PC-3 (cell line): Measurements from ENCODE around the gene CTXN1. TPM values are rescaled to one million over a fixed set of nuclear protein-coding genes. Genes with fewer than 3 reads are reported as not detected.

Experiments used
- ATAC-seq: fragments of 200-7000 bp; cut with Tn5 transposase; 2 replicates; pipeline ENCODE4 v1.9.1; 2020; ENCODE audit warnings: mild to moderate bottlenecking, moderate library complexity
- BruUV-seq: library from RNA; stranded (reverse); fragments of 400-500 nt; replicated peaks from 2 replicates; lab custom pipeline; 2021; lab: Mats Ljungman, UMichigan
- CTCF ChIA-PET: fragments of 300-600 bp; sonication (Branson Sonifier 250); formaldehyde crosslinking; loops from one replicate; lab custom pipeline; 2022; ENCODE audit warnings: antibody characterized with exemption; lab: Charles Lee
- POLR2A ChIA-PET: fragments of 300-600 bp; sonication (Branson Sonifier 250); formaldehyde crosslinking; loops from one replicate; lab custom pipeline; 2022; ENCODE audit warnings: antibody characterized with exemption; ENCODE audit not compliant: unreplicated experiment; lab: Charles Lee
- DNase-seq: peaks from one replicate; pipeline ENCODE4 v3.0.0-alpha.2; 2015
- H2AFZ ChIP-seq: fragments of 300-600 bp; sonication (generic); 2 replicates; pipeline ENCODE4 v1.6.0; 2016; ENCODE audit warnings: antibody characterized with exemption, low read length
- H3F3A ChIP-seq: fragments of 300-600 bp; sonication (generic); one replicate; pipeline ENCODE4 v1.6.0; 2017; ENCODE audit warnings: antibody characterized with exemption, low read length, control low read depth, mild to moderate bottlenecking; ENCODE audit not compliant: unreplicated experiment
- H3K27ac ChIP-seq: fragments of 300-600 bp; sonication (generic); 2 replicates; pipeline ENCODE4 v1.5.1; 2016; ENCODE audit warnings: mild to moderate bottlenecking, low read length
- H3K27me3 ChIP-seq: fragments of 300-600 bp; sonication (generic); 2 replicates; pipeline ENCODE4 v1.6.1; 2016; ENCODE audit warnings: low read length, mixed read lengths
- H3K36me3 ChIP-seq: fragments of 300-600 bp; sonication (generic); 2 replicates; pipeline ENCODE4 v1.6.1; 2016; ENCODE audit warnings: low read depth, mixed run types, low read length, mixed read lengths
- H3K4me1 ChIP-seq: fragments of 300-600 bp; sonication (generic); 2 replicates; pipeline ENCODE4 v1.5.1; 2016; ENCODE audit warnings: low read length; ENCODE audit not compliant: insufficient read depth
- H3K4me2 ChIP-seq: fragments of 300-600 bp; sonication (generic); 2 replicates; pipeline ENCODE4 v1.6.0; 2016; ENCODE audit warnings: low read length
- H3K4me3 ChIP-seq: fragments of 300-600 bp; sonication (generic); 2 replicates; pipeline ENCODE4 v1.5.1; 2016; ENCODE audit warnings: mild to moderate bottlenecking, low read length, mixed read lengths
- H3K79me2 ChIP-seq: fragments of 300-600 bp; sonication (generic); 2 replicates; pipeline ENCODE4 v1.6.1; 2017; ENCODE audit warnings: low read length, mixed read lengths
- H3K9ac ChIP-seq: fragments of 300-600 bp; sonication (generic); 2 replicates; pipeline ENCODE4 v1.6.0; 2016; ENCODE audit warnings: mild to moderate bottlenecking, low read length
- H3K9me2 ChIP-seq: fragments of 300-600 bp; sonication (generic); replicated peaks from 2 replicates; pipeline ENCODE4 v1.6.1; 2016; ENCODE audit warnings: mixed run types, low read length, mixed read lengths
- H3K9me3 ChIP-seq: fragments of 300-600 bp; sonication (generic); 2 replicates; pipeline ENCODE4 v1.6.1; 2016; ENCODE audit warnings: low read length, mixed read lengths
- H4K20me1 ChIP-seq: fragments of 300-600 bp; sonication (generic); 2 replicates; pipeline ENCODE4 v1.6.1; 2016; ENCODE audit warnings: low read length, mixed read lengths
- EZH2 ChIP-seq: fragments of 300-600 bp; sonication (generic); IDR thresholded peaks from one replicate; pipeline ENCODE4 v1.6.1; 2017; ENCODE audit warnings: antibody characterized with exemption, mild to moderate bottlenecking, low read length; ENCODE audit not compliant: unreplicated experiment
- EZH2phosphoT487 ChIP-seq: fragments of 300-600 bp; sonication (generic); IDR thresholded peaks from 2 replicates; pipeline ENCODE4 v1.6.1; 2018; ENCODE audit warnings: mild to moderate bottlenecking, antibody characterized with exemption, low read length, borderline replicate concordance
- intact Hi-C: fragments of 100-400 bp; cut with micrococcal nuclease; formaldehyde crosslinking; loops from 2 replicates; pipeline ENCODE4 v1.9.0; 2023
- total RNA-seq: library from RNA; depleted of rRNA; stranded (reverse); fragments of >200 nt; gene quantifications from 2 replicates; pipeline ENCODE4 v1.2.3, GENCODE V29; 2014
- TF ChIP-seq, protein P1 (sequence below): fragments of 300-600 bp; sonication (generic); conservative IDR thresholded peaks from 2 replicates; pipeline ENCODE4 v1.5.1; 2017; ENCODE audit warnings: antibody characterized with exemption, low read depth, mild to moderate bottlenecking, low read length

CTXN1 gene
- total RNA-seq, 1 experiment from 2014 or later: 11.4 TPM

DNA sequence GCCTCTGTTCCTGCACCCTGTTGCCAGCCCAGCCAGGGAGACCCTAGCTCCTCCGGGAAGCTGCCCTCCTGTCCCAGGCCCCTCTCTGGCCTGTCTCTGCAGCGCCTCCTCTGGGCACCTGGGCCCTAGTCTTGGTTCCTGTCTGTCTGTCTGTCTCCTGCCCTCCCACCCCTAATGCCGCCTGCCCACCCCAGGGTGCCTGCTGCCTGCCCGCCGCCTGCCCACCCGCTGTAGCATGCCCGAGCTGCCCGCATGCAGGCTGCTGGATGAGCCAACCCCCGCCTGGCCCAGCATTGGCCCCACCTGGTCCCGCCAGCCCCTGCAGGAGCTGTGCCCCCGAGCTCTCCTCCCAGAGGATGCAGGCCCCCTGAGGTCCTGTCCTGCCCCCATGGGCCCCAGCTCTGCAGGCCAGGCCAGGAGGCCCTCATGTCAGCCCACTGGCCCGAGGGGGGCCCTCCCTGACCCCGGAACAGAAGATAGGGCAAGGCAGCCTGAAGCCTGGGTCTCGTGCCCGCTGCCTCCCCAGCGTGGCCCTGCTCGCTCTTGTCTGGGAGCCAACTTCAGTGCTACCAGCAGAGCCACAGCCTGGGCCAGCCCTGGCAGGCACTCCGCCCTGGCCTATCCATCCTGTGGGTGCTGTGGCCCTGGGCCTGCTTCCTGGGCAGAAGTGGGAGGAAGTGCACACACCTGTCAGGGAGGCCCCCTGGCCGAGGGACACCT is 17.0 kb downstream of the CTXN1 start:
- DNase-seq: no peak
- ChIA-PET POLR2A (no interaction called here), CTCF (no interaction called here)
- no peak overlapping the region for H2AFZ ChIP-seq
- intact Hi-C loops: no loop called here
- no TSS peak for BruUV-seq
- H3K79me2 ChIP-seq: peaks cover 46% of the 10 kb centered on the region
- TF ChIP-seq, protein P1, sequence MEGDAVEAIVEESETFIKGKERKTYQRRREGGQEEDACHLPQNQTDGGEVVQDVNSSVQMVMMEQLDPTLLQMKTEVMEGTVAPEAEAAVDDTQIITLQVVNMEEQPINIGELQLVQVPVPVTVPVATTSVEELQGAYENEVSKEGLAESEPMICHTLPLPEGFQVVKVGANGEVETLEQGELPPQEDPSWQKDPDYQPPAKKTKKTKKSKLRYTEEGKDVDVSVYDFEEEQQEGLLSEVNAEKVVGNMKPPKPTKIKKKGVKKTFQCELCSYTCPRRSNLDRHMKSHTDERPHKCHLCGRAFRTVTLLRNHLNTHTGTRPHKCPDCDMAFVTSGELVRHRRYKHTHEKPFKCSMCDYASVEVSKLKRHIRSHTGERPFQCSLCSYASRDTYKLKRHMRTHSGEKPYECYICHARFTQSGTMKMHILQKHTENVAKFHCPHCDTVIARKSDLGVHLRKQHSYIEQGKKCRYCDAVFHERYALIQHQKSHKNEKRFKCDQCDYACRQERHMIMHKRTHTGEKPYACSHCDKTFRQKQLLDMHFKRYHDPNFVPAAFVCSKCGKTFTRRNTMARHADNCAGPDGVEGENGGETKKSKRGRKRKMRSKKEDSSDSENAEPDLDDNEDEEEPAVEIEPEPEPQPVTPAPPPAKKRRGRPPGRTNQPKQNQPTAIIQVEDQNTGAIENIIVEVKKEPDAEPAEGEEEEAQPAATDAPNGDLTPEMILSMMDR: peak; percentile 21; the same call in 1 of the 2 replicates
- TF ChIP-seq EZH2phosphoT487 (no peak), EZH2 (no peak)
- H3K4me2 ChIP-seq: no peak overlapping the region
- ATAC-seq: no peak
- H3K9me2 ChIP-seq: no peaks in the 10 kb centered on the region
- H3K9me3 ChIP-seq: no peaks in the 10 kb centered on the region
- no peak overlapping the region for H3K4me3 ChIP-seq
- H3F3A ChIP-seq: no peaks in the 10 kb centered on the region
- H3K4me1 ChIP-seq: peaks cover 10% of the 10 kb centered on the region
- no peak overlapping the region for H3K9ac ChIP-seq
- H3K36me3 ChIP-seq: peaks cover 20% of the 10 kb centered on the region
- no peaks in the 10 kb centered on the region for H3K27me3 ChIP-seq
- 0 out of 2 replicates have a peak, but pooled peaks cover 3% of the 10 kb centered on the region for H4K20me1 ChIP-seq
- H3K27ac ChIP-seq: no peak overlapping the region

DNA sequence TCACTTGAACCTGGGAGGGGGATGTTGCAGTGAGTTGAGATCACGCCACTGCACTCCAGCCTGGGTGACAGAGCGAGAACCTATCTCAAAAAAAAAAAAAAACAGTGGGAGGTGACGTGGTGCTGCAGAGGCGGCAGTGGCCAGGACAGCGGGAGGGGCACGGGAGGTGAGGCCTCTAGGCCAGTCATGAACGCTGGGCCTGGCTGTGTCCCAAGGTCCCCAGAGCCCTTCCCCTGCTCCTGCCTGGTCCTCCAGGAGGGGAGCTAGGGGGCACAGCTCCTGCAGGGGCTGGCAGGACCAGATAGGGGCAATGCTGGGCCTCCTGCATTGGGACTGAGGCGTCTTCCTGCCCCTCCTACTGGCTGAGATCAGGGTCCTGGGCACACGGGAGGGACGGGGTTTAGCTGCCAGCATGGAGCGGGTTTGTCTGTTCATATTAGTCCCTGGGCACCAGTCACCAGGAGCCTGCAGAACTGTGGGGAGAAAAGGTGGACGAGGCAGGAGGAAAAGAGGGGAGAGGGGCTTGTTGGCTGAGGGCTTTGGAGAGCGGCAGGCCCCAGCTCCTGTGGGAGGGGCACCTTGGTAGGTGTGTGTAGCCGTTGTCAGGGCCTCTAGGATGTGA is 17.7 kb downstream of the CTXN1 start:
- CTCF ChIA-PET: interaction anchor here (0.7 kb wide), 1 partner anchor 33 kb away, joined by 10 read pairs; no protein-coding TSS in a partner anchor

More for the DNA sequence above, 17.7 kb downstream of the CTXN1 start:
- TF ChIP-seq, protein P1: no peak
- TF ChIP-seq EZH2: no peak
- no peak for TF ChIP-seq EZH2phosphoT487
- Histone ChIP-seq H3K9ac (no peak overlapping the region), H3K36me3 (peaks cover 20% of the 10 kb centered on the region), H3F3A (no peaks in the 10 kb centered on the region), H4K20me1 (0 out of 2 replicates have a peak, but pooled peaks cover 3% of the 10 kb centered on the region), H2AFZ (no peak overlapping the region), H3K4me2 (no peak overlapping the region), H3K79me2 (peaks cover 46% of the 10 kb centered on the region), H3K4me3 (no peak overlapping the region), H3K9me2 (no peaks in the 10 kb centered on the region), H3K4me1 (peaks cover 11% of the 10 kb centered on the region), H3K27ac (no peak overlapping the region), H3K27me3 (no peaks in the 10 kb centered on the region), H3K9me3 (no peaks in the 10 kb centered on the region)
- no peak for ATAC-seq
- intact Hi-C loops: no loop called here
- DNase-seq: no peak
- no TSS peak for BruUV-seq
- POLR2A ChIA-PET: interaction anchor here (0.6 kb wide), 1 partner anchor 25 kb away, joined by 3 read pairs; no protein-coding TSS in a partner anchor
